Measurements from ENCODE around the gene OGDH.

DNA sequence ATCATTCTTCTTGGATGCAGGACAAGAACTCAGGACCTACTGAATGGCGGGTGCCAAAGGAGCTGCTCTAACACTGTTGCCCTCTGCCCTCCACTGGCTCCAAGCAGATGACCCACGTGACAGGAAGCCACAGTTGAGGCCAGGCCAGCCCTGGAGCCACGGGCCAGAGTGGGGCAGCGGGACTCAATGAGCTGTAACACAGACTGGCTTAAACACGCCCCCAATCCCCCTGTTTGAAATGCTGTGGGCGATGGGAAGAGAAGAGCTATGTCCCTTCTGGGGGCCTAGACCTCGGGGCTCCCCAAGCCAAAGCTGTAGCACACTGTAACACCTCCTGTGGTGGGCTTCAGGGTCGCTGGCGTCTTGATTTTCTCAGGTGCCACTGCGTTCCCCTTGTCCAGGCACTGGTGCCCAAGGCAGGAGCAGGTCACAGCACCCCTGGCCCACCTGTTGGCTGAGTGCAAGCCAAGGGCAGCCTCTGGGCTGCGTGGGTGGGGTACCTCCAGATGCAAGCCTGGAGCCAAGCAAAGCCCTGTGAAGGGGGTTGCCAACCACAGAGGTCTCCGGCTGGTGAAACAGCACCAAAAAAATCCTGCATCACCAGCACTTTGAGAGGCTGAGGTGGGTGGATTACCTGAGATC, 123.6 kb downstream of the OGDH start:
- TF ChIP-seq, protein P1, sequence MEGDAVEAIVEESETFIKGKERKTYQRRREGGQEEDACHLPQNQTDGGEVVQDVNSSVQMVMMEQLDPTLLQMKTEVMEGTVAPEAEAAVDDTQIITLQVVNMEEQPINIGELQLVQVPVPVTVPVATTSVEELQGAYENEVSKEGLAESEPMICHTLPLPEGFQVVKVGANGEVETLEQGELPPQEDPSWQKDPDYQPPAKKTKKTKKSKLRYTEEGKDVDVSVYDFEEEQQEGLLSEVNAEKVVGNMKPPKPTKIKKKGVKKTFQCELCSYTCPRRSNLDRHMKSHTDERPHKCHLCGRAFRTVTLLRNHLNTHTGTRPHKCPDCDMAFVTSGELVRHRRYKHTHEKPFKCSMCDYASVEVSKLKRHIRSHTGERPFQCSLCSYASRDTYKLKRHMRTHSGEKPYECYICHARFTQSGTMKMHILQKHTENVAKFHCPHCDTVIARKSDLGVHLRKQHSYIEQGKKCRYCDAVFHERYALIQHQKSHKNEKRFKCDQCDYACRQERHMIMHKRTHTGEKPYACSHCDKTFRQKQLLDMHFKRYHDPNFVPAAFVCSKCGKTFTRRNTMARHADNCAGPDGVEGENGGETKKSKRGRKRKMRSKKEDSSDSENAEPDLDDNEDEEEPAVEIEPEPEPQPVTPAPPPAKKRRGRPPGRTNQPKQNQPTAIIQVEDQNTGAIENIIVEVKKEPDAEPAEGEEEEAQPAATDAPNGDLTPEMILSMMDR (IDR thresholded peaks at IDR 0.05; ENCODE audit: low read depth, low read length, missing input control) = no peak
- TF ChIP-seq JUND (IDR thresholded peaks at IDR 0.05) = no peak
- TF ChIP-seq NR2F2 (IDR thresholded peaks at IDR 0.05) = no peak
- TF ChIP-seq RXRA (IDR thresholded peaks at IDR 0.05) = no peak
- no peak for TF ChIP-seq GABPA (IDR thresholded peaks at IDR 0.05 in 1 of 2, conservative IDR thresholded peaks at IDR 0.05 in 1 of 2)
- TF ChIP-seq TAF1 (conservative IDR thresholded peaks at IDR 0.05) = no peak
- TF ChIP-seq, protein P2, sequence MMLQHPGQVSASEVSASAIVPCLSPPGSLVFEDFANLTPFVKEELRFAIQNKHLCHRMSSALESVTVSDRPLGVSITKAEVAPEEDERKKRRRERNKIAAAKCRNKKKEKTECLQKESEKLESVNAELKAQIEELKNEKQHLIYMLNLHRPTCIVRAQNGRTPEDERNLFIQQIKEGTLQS (IDR thresholded peaks at IDR 0.05) = no peak
- TF ChIP-seq, protein P3, sequence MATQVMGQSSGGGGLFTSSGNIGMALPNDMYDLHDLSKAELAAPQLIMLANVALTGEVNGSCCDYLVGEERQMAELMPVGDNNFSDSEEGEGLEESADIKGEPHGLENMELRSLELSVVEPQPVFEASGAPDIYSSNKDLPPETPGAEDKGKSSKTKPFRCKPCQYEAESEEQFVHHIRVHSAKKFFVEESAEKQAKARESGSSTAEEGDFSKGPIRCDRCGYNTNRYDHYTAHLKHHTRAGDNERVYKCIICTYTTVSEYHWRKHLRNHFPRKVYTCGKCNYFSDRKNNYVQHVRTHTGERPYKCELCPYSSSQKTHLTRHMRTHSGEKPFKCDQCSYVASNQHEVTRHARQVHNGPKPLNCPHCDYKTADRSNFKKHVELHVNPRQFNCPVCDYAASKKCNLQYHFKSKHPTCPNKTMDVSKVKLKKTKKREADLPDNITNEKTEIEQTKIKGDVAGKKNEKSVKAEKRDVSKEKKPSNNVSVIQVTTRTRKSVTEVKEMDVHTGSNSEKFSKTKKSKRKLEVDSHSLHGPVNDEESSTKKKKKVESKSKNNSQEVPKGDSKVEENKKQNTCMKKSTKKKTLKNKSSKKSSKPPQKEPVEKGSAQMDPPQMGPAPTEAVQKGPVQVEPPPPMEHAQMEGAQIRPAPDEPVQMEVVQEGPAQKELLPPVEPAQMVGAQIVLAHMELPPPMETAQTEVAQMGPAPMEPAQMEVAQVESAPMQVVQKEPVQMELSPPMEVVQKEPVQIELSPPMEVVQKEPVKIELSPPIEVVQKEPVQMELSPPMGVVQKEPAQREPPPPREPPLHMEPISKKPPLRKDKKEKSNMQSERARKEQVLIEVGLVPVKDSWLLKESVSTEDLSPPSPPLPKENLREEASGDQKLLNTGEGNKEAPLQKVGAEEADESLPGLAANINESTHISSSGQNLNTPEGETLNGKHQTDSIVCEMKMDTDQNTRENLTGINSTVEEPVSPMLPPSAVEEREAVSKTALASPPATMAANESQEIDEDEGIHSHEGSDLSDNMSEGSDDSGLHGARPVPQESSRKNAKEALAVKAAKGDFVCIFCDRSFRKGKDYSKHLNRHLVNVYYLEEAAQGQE (IDR thresholded peaks at IDR 0.05) = no peak
- no peak for TF ChIP-seq RAD21 (IDR thresholded peaks at IDR 0.05)
- no peak for TF ChIP-seq YY1 (IDR thresholded peaks at IDR 0.05)
- TF ChIP-seq HNF4G (IDR thresholded peaks at IDR 0.05) = no peak
- TF ChIP-seq SP1 (IDR thresholded peaks at IDR 0.05) = no peak
- TF ChIP-seq, protein P4, sequence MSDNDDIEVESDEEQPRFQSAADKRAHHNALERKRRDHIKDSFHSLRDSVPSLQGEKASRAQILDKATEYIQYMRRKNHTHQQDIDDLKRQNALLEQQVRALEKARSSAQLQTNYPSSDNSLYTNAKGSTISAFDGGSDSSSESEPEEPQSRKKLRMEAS (IDR thresholded peaks at IDR 0.05) = no peak
